GM12872 (cell line): ENCODE data around the gene OSBPL5.

Experiments used
- TF ChIP-seq, protein P1 (sequence below): IDR thresholded peaks from 3 replicates; pipeline ENCODE4 v1.5.1; 2011; ENCODE audit warnings: low read depth, mild to moderate bottlenecking, low read length, moderate library complexity; ENCODE audit not compliant: insufficient read depth

OSBPL5 gene

DNA sequence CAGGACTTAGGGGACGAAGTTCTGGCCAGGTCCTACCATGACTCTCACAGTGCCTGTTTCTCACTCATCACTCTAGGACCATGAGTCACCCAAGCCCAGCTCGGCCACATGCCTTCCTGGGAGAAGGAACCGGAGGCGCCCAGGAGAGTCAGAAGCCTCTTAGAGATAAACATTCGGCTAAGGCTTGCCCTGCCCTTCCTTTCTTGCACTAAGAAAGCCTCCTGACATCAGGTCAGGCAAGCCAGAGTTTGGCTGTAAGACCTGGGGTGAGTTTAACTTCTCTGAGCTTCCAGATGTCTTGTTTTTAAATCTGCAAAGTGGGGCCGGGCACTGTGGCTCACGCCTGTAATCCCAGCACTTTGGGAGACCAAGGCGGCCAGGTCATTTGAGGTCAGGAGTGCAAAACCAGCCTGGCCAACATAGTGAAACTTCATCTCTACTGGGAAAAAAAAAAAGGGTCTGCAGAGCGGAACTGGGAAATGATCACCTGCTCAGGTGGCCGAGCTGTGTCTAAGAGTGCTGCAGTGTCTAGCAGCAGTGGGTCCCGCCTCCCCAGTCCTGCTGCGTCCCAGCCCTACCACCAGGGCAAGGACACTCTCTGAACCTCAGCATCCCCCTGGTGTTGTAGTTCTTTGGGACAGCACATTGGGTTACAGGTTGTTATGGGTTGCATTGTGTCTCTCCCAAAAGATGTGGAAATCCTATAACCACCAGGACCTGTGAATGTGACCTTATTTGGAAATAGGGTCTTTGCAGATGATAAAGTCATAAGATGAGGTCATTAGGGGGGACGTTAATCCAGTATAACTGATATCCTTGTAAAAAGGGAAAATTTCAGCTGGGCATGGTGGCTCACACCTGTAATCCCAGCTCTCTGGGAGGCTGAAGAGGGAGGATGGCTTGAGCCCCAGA, 106.1 kb downstream of the OSBPL5 start:
- TF ChIP-seq, protein P1, sequence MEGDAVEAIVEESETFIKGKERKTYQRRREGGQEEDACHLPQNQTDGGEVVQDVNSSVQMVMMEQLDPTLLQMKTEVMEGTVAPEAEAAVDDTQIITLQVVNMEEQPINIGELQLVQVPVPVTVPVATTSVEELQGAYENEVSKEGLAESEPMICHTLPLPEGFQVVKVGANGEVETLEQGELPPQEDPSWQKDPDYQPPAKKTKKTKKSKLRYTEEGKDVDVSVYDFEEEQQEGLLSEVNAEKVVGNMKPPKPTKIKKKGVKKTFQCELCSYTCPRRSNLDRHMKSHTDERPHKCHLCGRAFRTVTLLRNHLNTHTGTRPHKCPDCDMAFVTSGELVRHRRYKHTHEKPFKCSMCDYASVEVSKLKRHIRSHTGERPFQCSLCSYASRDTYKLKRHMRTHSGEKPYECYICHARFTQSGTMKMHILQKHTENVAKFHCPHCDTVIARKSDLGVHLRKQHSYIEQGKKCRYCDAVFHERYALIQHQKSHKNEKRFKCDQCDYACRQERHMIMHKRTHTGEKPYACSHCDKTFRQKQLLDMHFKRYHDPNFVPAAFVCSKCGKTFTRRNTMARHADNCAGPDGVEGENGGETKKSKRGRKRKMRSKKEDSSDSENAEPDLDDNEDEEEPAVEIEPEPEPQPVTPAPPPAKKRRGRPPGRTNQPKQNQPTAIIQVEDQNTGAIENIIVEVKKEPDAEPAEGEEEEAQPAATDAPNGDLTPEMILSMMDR, result no peak

DNA sequence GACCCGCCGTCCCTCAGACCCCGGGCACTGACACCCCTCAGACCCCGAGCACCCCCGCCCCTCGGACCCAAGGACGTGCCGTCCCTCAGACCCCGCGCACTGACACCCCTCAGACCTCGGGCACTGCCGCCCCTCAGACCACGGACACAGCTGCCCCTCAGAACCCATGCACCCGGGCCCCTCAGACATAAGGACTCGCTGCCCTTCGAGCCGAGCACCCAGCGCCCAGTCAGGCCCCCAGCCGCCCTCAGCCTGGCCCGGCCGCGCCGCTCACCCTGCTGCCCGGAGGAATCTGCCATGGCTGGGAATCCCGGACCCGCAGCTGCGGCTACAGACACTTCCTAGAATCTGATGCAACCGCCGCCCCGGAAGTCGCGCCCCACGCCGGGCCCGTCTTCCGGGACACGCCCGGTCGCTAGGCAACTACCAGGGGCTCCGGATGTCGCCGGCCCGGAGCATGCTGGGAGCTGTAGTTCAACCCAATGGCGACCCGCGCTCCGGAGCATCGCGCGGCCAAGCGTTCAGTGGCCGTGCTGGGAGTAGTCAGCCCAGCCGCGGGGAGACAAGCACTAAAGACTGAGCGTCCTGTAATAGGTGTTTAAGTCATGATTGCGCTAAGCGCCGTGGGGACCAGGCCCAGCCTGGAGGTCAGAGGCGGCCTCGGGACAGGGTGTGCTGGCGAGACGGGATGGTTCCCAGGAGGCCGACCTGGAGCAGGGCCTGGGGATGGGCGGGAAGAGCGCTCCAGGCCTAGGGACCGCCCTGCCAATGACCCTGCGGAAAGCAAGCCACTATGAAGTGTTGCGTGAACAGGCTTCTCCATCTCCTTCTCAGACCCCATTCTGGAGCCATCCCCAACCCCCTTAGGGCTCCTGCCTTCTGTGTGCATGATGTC, 107.8 kb downstream of the OSBPL5 start, which contains the start of gene CARS1:
CARS1 (minus strand) TSS at position 355 of the 895 bp plus-strand sequence; CDS start at position 299, 56 bp downstream.
- TF ChIP-seq, protein P1, result no peak

GRCh38 chr11:3056296-3057068, 108.6 kb downstream of the OSBPL5 start:
- TF ChIP-seq, protein P1, result no peak

- TF ChIP-seq, protein P1, result no peak
Measured at GRCh38 chr11:3055891-3056290, 109.2 kb downstream of the OSBPL5 start.

DNA sequence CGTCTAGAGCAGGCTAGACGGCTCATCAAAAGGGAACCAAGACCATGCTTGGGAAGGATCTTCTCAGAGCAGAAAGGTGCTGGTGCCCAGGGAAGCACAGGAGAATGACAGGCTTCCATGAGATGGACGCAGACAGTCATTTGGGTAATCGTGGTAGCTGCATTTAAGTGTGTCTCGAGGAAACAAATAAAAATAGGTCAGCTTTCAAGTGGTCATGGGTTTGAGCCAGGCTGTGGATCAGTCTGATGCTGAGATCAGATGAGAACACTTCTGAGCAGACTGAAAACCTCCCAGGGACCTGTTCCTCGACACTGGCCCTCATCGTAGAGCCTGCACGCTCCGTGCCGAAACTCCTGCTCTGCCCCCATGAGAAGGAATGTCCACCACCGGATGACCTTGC, 112.5 kb downstream of the OSBPL5 start:
- TF ChIP-seq, protein P1, result no peak

GRCh38 chr11:3052109-3052479, 113.0 kb downstream of the OSBPL5 start:
- TF ChIP-seq, protein P1, result no peak
